NCI-H1417 (cell line): ENCODE measurements around the gene THY1.
"Not testable (repeated sequence)": the region's sequence is repeated elsewhere in the genome, so short reads cannot be mapped to it uniquely, and the experiment has no call there.

Experiments used
- DNase-seq, 3 experiments: peaks; one replicate each; lab custom pipeline; 2025; lab: John Stamatoyannopoulos, UW

THY1 gene

GRCh38 chr11:119418759-119419158 is 4.2 kb downstream of the THY1 start:
- DNase-seq = no peak

DNA sequence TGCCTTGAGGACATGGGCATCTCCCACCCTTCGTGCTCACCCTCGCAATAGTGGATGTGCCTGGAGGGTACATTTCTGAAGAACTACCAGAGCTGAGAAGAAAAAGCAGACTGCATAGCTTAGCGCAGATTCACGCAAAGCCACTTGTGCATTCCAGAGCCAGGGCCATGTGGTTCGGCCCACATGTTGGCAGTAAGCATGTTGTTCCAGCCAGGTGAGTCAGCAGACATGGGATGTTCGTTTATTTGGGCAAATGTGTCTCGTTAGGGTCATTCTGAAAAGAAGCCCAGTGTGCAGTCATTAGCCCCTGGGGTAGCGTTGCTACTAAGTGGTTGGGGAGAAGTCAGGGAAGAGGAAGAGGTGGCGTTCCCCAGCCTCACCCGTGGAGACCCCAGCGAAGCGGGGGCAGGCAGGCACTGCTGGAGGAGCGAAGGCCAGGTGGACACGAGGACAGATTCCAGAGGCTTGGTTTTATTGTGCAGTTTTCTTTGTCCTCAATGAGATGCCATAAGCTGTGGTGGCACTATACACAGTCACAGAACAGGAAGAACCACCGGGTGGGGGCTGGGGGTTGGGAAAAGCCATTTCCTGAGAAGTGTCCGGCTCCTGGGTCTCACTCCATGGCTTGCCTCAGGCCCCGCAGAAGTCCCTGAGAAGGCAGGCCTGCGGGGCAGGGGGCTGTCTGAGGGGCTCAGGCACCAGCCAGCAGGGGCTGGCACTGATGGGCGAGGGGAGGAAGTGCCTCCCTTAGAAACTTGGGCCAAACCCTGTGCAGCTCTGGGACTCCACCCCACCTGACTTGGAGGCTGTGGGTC is 5.0 kb downstream of the THY1 start:
- no peak for DNase-seq

- no peak for DNase-seq
Measured at GRCh38 chr11:119416606-119417580, 6.1 kb downstream of the THY1 start.

DNA sequence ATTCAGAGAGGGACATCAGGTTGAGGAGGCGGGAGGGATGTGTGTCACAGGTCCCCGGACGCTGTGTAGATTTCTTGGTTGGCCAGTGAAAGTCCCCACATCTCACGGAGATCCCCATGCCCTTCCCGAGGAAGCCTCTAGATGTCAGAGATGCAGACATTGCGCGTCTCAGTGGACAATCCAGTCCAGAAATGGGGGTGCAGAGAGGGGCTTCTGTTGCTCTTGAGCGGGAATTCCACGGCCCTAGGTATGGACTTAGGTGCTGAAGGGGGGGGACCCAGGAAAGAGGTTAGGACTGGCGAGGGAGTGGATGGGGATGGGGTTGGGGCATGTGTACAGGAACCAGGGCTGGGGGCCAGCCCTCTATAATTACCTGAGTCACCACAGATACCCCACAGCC is 7.0 kb downstream of the THY1 start:
- no peak for DNase-seq

DNA sequence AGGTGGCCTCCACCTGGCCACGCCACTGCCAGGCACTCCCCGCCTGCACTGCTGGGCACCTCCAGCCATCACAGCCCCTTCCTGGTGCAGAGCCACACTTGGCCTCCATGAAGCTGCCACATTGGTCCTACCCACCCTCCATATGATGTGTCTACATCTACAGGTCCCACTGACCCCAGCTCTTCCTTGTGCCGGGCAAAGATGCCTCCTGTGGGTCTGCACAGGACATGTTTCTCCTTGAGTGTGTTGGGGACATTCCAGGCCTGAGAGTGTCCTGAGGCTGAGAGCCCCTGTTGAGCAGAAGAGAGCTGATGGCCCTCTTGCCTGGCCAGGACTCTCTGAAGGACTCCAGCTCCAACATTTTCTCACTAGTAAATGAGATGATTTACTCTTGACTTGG is 7.5 kb downstream of the THY1 start:
- DNase-seq = no peak

DNA sequence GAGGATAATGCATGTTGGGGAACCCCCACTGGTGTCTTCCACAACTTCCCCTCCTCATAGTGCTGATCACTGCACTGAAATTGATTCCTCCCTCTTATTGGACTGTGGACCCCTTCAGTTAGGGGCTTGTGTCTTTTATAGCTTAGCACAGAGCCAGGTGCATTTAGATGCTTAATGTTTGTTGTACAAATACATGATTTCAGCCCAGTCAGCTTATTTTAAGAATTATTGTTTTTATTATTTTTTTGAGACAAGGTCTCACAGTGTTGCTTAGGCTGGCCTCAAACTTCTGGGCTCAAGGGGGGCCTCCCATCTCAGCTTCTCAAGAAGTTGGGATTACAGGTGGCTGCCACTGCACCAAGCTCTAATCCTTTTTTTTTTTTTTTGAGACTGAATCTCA is 8.2 kb downstream of the THY1 start:
- DNase-seq = no peak

DNA sequence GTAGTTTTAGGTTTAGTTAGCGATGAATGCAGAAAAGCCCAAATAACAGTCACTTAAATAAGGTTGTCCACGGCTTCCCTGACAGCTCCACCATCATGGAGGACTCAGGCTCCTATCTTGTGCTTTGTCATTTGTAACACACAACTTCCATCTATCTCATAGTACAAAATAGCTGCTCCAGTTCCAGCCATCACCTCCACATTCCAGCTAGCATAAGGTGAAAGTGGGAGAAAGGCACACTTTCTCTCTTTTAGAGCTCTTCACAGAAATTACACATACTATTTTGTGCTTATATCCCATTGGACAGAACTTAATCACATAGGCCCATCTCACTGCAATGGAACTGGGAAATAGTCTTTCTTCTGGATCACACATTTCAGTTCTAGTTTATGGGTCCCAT is 8.7 kb downstream of the THY1 start:
- no peak for DNase-seq

- no peak for DNase-seq
Measured at GRCh38 chr11:119412072-119412471, 10.9 kb downstream of the THY1 start.

GRCh38 chr11:119410501-119410900 is 12.5 kb downstream of the THY1 start:
- no peak for DNase-seq

- DNase-seq = no peak
Measured at GRCh38 chr11:119409731-119410130, 13.2 kb downstream of the THY1 start.

DNA sequence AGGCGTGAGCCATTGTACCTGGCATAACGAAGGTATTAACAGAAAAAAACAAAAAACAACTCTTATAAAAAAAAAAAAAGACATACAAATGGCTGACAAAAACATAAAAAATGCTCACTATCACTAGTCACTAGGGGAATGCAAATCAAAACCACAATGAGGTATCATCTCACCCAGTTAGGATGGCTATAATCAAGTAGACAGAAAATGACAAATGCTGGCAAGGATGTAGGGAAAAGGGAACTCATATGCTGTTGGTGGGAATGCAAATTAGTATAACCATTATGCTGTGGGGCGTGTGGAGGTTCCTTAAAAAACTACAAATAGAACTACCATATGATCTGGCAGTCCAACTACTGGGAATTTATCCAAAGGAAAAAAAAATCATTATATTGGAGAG is 17.0 kb downstream of the THY1 start:
- DNase-seq = no peak

DNA sequence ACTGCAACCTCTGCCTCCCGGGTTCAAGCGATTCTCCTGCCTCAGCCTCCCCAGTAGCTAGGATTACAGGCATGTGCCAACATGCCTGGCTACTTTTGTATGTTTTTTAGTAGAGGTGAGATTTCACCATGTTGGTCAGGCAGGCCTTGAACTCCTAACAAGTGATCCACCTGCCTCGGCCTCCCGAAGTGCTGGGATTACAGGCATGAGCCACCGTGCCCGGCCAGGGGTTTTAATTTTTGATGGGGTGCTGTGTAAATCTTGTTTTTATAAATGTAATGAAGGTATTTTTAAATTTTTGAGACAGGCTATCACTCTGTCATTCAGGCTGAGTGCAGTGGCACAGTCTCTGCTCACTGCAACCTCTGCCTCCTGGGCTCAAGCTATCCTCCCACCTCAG is 17.5 kb downstream of the THY1 start:
- not testable (repeated sequence) for DNase-seq

GRCh38 chr11:119404872-119405271 is 18.1 kb downstream of the THY1 start:
- DNase-seq = no peak

- no peak for DNase-seq
Measured at GRCh38 chr11:119403021-119403420, 20.0 kb downstream of the THY1 start.

DNA sequence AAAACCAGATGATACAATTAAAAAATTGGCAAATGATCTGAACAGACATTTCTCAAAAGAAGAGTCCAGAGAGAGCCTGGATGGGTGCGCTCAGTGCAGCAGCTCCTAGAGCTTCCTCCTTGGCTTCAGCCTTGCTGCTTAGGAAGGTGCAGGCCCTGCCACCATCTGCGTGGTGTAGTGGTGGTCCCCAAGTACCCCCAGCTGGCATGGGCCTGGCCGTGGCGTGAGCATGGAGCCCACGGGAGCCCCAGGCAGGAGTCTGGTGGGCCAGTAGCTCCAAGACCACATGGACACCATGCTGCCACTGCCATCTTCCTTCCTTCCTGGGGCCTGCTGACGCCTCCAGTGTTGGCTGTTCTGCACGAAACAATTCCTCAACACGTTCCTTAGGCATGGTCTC is 20.5 kb downstream of the THY1 start:
- no peak for DNase-seq

- no peak for DNase-seq
Measured at GRCh38 chr11:119400860-119401259, 22.1 kb downstream of the THY1 start.

- no peak for DNase-seq
Measured at GRCh38 chr11:119397740-119398139, 25.2 kb downstream of the THY1 start.

DNA sequence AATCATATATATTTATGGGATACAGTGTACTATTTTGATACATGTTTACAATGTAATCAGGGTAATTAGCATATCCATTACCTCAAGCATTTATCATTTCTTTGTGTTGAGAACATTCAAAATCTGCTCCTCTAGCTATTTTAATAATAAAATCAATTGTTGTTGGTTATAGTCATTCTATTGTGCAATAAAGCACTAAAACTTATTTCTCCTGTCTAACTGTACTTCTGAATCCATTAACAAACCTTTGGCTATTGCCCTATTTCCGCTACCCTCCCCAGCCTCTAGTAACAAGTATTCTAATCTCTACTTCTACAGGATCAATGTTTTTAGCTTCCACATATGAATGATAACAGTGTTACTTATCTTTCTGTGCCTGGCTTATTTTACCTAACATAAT is 26.1 kb downstream of the THY1 start:
- no peak for DNase-seq

- DNase-seq = no peak
Measured at GRCh38 chr11:119391275-119391674, 31.7 kb downstream of the THY1 start.

DNA sequence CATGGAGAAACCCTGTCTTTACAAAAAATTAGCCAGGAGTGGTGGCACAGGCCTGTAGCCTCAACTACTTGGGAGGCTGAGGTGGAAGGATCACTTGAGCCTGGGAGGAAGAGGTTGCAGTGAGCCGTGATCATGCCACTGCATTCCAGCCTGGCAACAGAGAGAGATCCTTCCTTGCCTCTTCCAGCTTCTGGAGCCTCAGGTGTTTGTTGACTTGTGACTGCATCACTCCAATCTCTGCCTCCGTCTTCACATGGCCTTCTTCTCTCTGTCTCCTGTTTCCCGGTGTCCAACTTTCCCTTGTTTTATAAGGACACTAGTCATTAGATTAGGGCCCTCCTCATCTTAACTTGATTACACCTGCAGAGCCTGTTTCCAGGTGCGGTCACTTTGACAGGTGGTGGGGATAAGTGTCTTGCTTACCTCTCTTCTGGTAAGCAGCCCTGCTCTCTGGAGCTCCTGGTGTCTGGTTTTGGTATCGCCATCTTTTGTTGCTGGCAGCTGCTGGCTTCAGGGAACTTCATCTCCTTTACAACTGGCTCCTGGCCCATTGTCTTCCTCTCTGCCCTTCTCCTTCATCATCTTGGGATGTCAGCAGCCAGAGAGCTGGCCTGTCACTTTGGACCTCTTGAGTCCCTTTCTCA is 33.2 kb downstream of the THY1 start:
- DNase-seq = peak; percentile 12 to 67 (median 42)

GRCh38 chr11:119388103-119388502 is 34.9 kb downstream of the THY1 start:
- no peak for DNase-seq

GRCh38 chr11:119384332-119384731 is 38.6 kb downstream of the THY1 start:
- DNase-seq = no peak

- not testable (repeated sequence) for DNase-seq
Measured at GRCh38 chr11:119382513-119382912, 40.5 kb downstream of the THY1 start.
